Measurements from ENCODE around the gene NCMAP. TPM values are rescaled to one million over a fixed set of nuclear protein-coding genes. Genes with fewer than 3 reads are reported as not detected.
A peak's percentile ranks its signal among the peaks of the same experiment; 100 is the strongest.

NCMAP gene
- total and polyA plus RNA-seq, 2 of the 4 experiments (the other 2 are of a cell fraction): not detected

- peak; percentile 37; the same call in 1 of the 2 replicates for TF ChIP-seq RAD21 (IDR thresholded peaks at IDR 0.05; ENCODE audit: low read length)
These were observed 28.8 kb upstream of the NCMAP start (continued) for GRCh38 chr1:24526940-24527542.

DNA sequence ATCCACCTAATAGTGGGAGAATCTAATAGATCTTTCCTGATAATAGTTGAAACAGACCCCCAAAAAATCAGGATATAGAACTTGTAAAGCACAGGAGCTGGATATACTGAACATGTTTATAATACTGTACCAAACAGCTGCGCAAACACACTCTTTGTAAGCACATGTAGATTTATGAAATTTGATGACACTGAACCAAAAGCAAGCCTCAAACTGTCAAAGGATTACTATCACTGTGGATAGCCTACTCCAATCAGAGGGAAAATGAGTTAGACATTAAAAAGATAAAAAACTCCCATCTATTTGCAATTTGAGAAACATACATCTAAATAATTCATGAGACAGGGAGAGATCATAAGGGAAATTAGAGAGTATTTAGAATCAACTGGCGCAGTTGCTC, 27.1 kb upstream of the NCMAP start:
- ATAC-seq (ENCODE audit: low read depth) (no peak), DNase-seq (no peak)
- dilution Hi-C loops (cut with HindIII; ENCODE audit: low sequenced_read_pairs, unreplicated experiment) (no loop called here), intact Hi-C loops (cut with micrococcal nuclease) (loop anchor here (5.0 kb wide), 1 partner anchor 331 kb away; no protein-coding TSS in a partner anchor), in situ Hi-C loops (cut with MboI; ENCODE audit: low sequenced_read_pairs) (no loop called here)
- Histone ChIP-seq H2AFZ (replicated peaks; ENCODE audit: low read length, poor library complexity) (no peak overlapping the region), H3K23ac (ENCODE audit: low read depth, low read length) (no peak overlapping the region), H4K5ac (ENCODE audit: low read depth, low read length) (no peak overlapping the region), H2AK5ac (ENCODE audit: low read depth, low read length) (no peak overlapping the region), H3K79me1 (ENCODE audit: low read depth in 1 of 2, low read length in 2 of 2) (0 out of 4 replicates have a peak, but pooled peaks cover 0 to 3% of the 10 kb centered on the region in 2 experiments), H2BK15ac (ENCODE audit: low read depth, low read length) (no peak overlapping the region), H3K14ac (replicated peaks; ENCODE audit: low read depth, low read length) (no peak overlapping the region), H2BK20ac (ENCODE audit: low read depth, low read length) (no peak overlapping the region), H3K56ac (ENCODE audit: extremely low read depth, insufficient read depth, low read length) (no peak overlapping the region), H4K8ac (ENCODE audit: low read depth in 2 of 2, low read length in 2 of 2) (no peak overlapping the region), H3K9me1 (ENCODE audit: insufficient read depth, low read length) (no peaks in the 10 kb centered on the region), H4K20me1 (ENCODE audit: insufficient read depth, low read length) (no peaks in the 10 kb centered on the region), H4K91ac (ENCODE audit: insufficient read depth, low read depth, low read length) (no peak overlapping the region), H3K9ac (ENCODE audit: low read depth, low read length) (no peak overlapping the region), H3K4ac (ENCODE audit: low read depth, low read length) (no peak overlapping the region), H3K9me3 (ENCODE audit: control insufficient read depth, insufficient read depth, low read length) (no peaks in the 10 kb centered on the region), H3K36me3 (ENCODE audit: control insufficient read depth, insufficient read depth, low read length) (no peaks in the 10 kb centered on the region), H2AK9ac (replicated peaks; ENCODE audit: low read depth, low read length, poor library complexity) (no peak overlapping the region), H3K4me3 (ENCODE audit: insufficient read depth, low read depth, low read length) (no peak overlapping the region), H2BK5ac (ENCODE audit: low read depth, low read length, poor library complexity, severe bottlenecking) (no peak overlapping the region), H3K4me2 (ENCODE audit: low read depth, low read length) (no peak overlapping the region), H3K27me3 (ENCODE audit: control insufficient read depth, insufficient read depth, low read length) (no peaks in the 10 kb centered on the region), H2BK120ac (ENCODE audit: low read depth, low read length) (no peak overlapping the region), H3K18ac (ENCODE audit: low read depth, low read length) (no peak overlapping the region), H3K27ac (ENCODE audit: insufficient read depth, low read length) (no peak overlapping the region), H3K4me1 (ENCODE audit: control insufficient read depth, insufficient read depth, low read length) (no peaks in the 10 kb centered on the region)
- ChIA-PET POLR2A (ENCODE audit: unreplicated experiment) (no interaction called here), CTCF (no interaction called here)
- no TSS peak for BruUV-seq (replicated peaks)
- WGBS, 2 experiments (ENCODE audit: extremely low coverage in 2 of 2, insufficient read length in 1 of 2): no CpG with 5 or more reads among the region's 2 CpGs
- TF ChIP-seq ELK1 (IDR thresholded peaks at IDR 0.05; ENCODE audit: borderline replicate concordance, low read depth, low read length): no peak
- no peak for TF ChIP-seq SMC3 (IDR thresholded peaks at IDR 0.05; ENCODE audit: low read depth, low read length)
- TF ChIP-seq RAD21 (IDR thresholded peaks at IDR 0.05; ENCODE audit: low read length): no peak
- TF ChIP-seq MXI1 (IDR thresholded peaks at IDR 0.05; ENCODE audit: borderline replicate concordance, low read depth, low read length): no peak
- TF ChIP-seq, protein P1, sequence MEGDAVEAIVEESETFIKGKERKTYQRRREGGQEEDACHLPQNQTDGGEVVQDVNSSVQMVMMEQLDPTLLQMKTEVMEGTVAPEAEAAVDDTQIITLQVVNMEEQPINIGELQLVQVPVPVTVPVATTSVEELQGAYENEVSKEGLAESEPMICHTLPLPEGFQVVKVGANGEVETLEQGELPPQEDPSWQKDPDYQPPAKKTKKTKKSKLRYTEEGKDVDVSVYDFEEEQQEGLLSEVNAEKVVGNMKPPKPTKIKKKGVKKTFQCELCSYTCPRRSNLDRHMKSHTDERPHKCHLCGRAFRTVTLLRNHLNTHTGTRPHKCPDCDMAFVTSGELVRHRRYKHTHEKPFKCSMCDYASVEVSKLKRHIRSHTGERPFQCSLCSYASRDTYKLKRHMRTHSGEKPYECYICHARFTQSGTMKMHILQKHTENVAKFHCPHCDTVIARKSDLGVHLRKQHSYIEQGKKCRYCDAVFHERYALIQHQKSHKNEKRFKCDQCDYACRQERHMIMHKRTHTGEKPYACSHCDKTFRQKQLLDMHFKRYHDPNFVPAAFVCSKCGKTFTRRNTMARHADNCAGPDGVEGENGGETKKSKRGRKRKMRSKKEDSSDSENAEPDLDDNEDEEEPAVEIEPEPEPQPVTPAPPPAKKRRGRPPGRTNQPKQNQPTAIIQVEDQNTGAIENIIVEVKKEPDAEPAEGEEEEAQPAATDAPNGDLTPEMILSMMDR (conservative IDR thresholded peaks at IDR 0.05; ENCODE audit: low read depth, low read length): no peak
- no peak for TF ChIP-seq BHLHE40 (IDR thresholded peaks at IDR 0.05; ENCODE audit: low read depth, low read length)
- TF ChIP-seq CHD1 (IDR thresholded peaks at IDR 0.05; ENCODE audit: low read depth, low read length): no peak
- TF ChIP-seq CEBPB (IDR thresholded peaks at IDR 0.05; ENCODE audit: low read depth, low read length): no peak
- TF ChIP-seq FOS (IDR thresholded peaks at IDR 0.05; ENCODE audit: low read depth, low read length): no peak
- TF ChIP-seq USF2 (IDR thresholded peaks at IDR 0.05; ENCODE audit: low read depth, low read length): no peak
